ENCODE data around the gene BSX.

- TF ChIP-seq CTCF (IDR thresholded peaks at IDR 0.05) (no peak), POLR2AphosphoS5 (IDR thresholded peaks at IDR 0.05; ENCODE audit: insufficient read depth in 1 of 2, low read depth in 1 of 2) (no peak), POLR2A (IDR thresholded peaks at IDR 0.05) (no peak)
Observed at GRCh38 chr11:122954455-122954854, 27.2 kb downstream of the BSX start.

Data from vagina (tissue), 2 donors.